NCI-H1092 treated with DMSO at 0.1 percent for 48 hours (cell line): ENCODE data around the gene BLM.

ENCODE experiments used
- DNase-seq: peaks from one replicate; lab custom pipeline; 2025; lab: John Stamatoyannopoulos, UW

The BLM gene

GRCh38 chr15:90790057-90790456 is 72.9 kb downstream of the BLM start:
- DNase-seq, result no peak

- no peak for DNase-seq
Measured at GRCh38 chr15:90790561-90790960, 73.4 kb downstream of the BLM start.

- no peak for DNase-seq
Measured at GRCh38 chr15:90794538-90794937, 77.4 kb downstream of the BLM start.

DNA sequence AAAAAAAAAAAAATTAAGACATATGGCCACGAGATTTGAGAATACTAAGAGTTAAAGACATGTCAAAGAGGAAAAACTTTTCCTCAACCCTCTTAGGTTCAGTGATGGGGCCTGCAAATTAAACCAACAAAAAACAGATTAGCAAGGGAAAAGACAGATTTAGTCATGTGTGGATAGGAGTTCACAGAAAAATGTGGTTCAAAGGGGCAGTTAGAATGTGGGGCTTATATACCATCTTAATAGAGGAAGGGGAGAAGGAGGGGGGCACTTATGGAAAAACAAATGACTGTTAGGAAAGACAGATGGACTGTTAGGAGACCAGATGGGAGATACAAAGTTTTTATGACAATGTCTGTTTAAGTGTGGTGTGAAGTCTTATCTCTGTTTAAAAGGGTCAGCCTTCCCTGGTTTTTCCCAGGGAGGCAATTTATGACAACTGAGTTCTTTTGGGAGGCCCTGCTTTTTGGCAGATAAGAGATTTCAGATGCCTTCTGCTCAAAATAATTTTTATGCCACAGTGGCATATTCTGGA is 82.6 kb downstream of the BLM start:
- no peak for DNase-seq

DNA sequence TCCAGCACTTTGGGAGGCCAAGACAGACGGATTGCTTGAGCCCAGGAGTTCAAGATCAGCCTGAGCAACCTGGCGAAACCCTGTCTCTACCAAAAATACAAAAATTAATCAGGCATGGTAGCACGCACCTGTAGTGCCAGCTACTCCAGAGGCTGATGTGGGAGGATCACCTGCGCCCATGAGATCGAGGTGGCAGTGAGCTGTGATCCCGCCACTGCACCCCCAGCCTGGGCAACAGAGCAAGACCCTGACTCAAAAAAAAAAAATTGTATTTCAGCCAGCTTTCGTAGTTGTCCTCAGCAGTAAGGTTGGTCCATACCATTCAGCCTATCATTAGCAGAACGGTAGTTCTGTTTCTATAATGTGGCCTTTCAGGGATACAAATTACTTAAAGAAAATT is 84.7 kb downstream of the BLM start:
- DNase-seq, result no peak

DNA sequence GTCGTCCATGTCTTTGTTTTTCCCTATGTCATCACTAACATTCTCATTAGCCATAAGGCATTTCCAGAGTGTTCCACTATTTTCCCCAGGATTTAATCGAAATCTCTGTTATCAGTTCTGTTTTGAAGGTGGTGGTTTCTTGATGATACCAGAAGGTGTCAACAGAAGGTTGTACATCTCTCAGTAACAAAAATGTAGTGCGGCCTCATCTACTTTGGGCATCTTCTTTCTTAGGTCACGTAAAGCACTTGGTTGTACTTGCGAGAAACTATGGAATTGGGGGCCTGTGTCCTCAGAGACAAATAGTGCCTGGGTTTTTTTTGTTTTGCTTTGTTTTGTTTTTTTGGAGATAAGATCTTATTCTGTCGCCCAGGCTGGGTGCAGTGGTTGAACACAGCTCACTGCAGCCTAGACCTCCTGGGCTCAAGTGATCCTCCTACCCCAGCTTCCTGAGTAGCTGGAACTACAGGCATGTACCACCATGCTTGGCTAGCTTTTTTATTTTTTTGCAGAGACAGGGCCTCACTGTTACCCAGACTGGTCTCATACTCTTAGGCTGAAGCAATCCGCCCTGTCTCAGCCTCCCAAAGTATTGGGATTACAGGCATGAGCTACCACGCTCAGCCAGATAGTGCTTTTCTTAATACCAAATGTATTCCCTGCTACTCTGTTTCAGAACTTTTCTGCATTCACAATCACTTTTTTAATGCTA is 90.1 kb downstream of the BLM start:
- no peak for DNase-seq

GRCh38 chr15:90807786-90808086 is 90.6 kb downstream of the BLM start:
- DNase-seq, result no peak

GRCh38 chr15:90808517-90809235 is 91.5 kb downstream of the BLM start:
- DNase-seq, result no peak

- no peak for DNase-seq
Measured at GRCh38 chr15:90809536-90809935, 92.4 kb downstream of the BLM start.

DNA sequence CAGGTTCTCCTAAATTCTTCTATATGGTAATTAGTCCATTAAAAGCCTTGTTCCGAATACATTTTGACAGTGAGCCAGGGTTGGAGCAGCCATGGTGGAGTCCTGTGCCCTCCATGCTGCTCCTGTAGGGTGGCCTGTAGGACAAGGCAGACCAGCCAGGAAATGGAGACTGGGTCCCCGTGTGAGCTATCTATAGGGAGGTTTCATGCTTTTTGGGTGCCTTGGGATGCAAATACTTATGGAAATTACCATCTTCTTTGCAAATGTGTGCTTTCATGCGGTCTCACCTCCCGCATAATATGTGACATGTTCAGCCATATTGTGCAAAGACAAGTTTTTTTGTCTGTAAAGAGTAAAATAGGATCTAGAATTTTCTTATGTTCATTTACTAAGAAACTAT is 93.2 kb downstream of the BLM start:
- DNase-seq, result no peak

DNA sequence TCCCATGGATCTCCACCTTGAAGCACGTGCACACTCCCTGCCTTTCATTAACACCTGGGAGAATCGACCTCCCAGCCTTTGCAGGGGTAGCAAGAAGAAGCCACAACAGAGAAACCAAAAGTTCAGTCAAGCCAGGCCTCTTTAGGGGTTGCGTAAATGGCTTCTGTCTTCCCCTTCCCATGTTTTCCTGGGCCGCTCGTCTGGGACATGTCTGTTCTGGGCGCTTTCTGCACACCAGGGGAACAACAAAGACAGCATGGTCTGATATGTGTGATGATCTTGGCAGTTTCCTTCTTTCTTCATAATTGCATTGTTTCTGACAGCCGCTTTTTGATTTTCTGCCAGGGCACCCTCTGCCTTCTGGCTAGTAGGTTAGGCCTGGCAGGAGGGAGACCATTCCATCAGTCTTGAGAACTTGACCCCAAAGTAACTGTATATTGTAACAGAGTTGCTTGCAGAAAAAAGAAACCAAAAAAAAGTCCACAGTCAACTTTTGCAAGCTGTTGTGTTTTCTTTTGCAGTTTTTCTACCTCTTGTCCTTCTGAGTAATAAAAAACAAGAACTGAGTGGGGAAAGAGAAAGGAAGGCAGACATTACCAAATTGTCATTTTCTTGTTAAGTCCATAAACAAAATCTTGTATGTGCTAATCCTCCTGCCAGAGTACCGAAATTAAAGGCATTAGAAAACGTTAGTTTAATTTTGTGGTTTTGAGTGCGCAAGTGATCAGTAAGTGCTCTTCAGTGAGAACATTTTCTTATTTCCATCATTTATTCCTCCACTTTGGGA is 95.2 kb downstream of the BLM start:
- no peak for DNase-seq

DNA sequence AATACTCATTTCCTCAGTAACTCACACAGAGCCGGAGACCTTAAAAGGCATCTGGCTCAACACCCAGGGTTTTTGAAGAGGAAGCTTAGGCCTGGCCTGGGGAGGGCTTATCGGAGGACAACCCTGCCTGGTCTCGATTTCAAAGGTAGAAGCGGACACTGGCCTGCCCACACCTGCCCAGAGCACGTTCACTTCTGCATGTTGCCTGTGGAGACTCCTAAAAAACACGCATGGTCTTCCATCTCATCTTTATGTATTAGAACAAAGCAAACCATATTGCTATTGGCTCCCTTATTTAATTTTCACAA is 95.8 kb downstream of the BLM start:
- DNase-seq, result no peak

DNA sequence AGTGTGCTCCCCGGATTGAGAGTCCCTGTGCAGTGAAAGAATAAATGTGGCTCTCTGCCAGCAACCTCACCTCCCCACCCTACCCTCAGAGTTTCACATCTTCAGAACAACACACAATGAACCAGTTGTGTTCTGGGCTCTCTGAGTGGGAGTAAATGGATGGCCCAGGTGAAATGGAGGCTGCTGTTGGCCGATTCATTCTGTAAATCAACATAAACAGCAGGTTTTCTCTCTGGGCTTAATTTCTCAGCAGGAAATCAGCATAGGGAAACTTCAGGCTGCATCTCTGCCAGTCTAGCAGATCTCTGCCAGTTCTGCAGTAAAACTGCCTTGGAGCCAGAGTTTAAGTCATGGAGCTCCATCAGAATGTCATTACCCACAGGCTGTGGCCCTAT is 96.6 kb downstream of the BLM start:
- DNase-seq, result peak; percentile 25

DNA sequence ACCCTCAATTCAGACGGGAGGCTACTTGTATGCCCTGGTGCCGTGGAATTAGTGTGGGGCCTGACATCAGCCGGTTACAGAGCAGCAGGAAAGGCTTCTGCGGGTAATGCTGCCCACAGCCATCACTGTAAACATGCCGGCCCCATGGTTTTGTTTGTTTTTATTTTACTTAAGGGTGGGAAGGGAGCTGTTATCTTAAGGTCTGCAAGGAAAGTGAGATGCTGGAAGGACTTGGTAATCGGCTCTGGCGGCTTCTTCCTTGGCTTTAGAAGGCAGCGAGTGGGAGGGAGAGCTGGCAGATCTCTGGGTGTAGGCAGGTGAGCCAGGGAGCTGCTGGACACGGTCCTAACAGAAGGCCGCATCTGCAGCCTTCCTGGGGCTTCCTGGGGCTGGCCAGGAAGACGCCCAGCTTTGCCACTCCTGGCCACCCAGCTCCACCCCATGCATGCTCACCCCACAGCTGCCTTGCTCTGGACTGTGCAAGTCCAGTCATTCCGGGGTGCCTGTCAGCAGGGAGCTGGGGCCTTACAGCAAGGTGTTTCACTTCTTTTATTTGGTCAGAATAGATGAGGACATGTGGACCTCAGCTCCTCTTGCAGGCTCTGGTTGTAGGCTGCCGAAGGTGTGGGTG is 97.2 kb downstream of the BLM start:
- DNase-seq, result peak; percentile 18

DNA sequence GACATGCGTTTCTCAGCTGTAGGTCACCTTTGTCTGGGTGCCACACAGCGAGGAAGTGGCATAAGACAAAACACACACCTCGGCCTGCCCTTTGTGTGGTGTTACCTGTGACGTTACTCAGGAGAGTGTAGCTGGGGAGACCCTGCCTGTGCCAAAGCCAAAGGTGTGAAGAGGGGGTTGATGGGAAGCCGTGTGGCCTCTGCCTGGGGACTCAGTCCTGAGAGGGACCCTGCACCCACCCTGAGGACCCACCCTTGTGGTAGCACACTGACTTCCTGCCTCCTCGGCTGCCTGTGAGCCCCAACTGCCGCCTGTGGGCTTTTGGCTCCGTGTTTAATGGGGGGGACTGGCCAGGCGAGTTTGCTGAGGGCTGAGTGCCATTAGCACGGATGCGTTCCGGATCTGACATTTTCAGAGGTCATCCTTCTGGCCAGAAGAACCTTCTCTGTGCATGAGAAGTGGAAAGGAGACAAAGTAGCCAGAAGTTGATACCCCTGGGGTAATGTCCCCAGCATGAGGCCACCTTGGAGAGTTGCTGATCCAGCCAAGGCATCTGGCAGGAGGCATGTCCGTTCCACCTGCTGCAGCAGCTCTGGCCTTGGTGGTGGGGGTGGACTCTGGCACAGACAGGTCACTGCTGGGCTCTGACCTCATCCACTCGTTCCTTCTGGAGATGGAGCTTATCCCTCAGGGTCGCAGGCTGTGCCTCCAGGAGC is 99.4 kb downstream of the BLM start:
- DNase-seq, result no peak

- no peak for DNase-seq
Measured at GRCh38 chr15:90817117-90818057, 100.2 kb downstream of the BLM start.

GRCh38 chr15:90818251-90819210 is 101.4 kb downstream of the BLM start:
- DNase-seq, result peak; percentile 84

GRCh38 chr15:90819390-90819789 is 102.2 kb downstream of the BLM start:
- no peak for DNase-seq

DNA sequence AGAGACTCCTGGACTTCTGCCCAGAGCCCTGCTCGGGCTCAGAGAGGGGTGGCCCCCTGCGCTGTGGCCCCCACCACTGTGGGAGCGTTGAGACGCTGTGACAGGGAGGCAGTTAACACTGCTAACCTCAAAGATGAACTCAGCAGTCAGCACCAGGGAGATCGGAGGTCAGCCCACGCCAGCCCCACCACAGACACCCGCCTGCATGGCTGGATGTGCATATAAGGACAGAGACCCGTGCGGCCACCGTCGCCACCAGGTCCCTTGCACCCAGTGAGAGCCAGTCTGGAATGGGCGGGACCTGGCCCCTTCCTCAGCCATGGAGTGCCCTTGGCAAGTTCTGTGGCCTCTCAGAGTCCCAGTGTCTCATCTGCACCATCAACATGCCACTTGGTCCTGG is 102.7 kb downstream of the BLM start:
- DNase-seq, result no peak

DNA sequence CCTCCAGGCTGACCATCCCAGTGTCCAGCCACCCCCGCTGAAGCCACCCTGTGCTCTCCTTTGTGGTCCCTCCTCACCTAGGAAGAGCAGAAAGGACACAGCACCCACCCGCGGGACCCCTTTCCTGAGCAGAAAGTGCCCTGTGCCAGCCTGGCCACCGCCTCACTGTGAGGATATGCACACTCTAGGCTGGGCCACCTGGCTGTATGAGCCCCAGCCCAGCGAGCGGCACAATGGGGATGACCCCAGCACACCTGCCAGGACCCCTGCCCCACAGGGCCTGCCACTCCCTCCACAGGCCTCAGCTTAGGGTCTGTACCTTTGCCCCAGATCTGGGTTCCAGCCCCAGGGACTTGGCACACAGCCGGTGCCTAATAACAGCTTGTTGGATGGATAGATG is 103.3 kb downstream of the BLM start:
- DNase-seq, result no peak
